ENCODE data around the gene LDAH.

GRCh38 chr2:20738772-20739171 lies 84.1 kb downstream of the LDAH start:
- TF ChIP-seq SP1 (IDR thresholded peaks at IDR 0.05) (no peak), ARNT (IDR thresholded peaks at IDR 0.05) (no peak), TARDBP (IDR thresholded peaks at IDR 0.05) (no peak)

Data from HEK293T (cell line).